Measurements from ENCODE around the gene DCLRE1B. TPM values are rescaled to one million over a fixed set of nuclear protein-coding genes. Genes with fewer than 3 reads are reported as not detected.

DCLRE1B gene
- total RNA-seq, 1 donor from 2014 or later = 11.8 TPM

DNA sequence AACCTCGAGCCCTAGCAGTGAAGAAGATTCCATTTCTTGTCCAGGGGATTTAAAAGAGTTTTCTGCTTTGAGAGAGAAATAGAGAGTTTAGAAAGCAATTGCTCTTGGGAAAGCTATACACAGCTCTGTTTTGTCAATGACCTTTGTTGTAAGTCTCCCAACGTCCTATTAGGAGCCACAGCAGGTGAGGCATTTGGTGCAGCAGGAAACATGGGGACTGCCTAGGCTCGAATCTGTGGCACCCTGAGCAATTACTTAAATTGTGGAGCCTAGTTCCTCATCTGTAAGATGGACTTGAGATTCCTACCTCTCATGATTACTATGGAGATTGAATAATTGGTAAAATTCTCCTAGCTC is 8.2 kb downstream of the DCLRE1B start:
- no peaks in the 10 kb centered on the region for H3K9me3 Mint-ChIP-seq (ENCODE audit: unreplicated experiment)
- no peak overlapping the region for H3K27ac Mint-ChIP-seq (ENCODE audit: unreplicated experiment)
- peaks cover 18% of the 10 kb centered on the region for H3K36me3 Mint-ChIP-seq (ENCODE audit: low read depth, unreplicated experiment)
- peaks cover 2% of the 10 kb centered on the region for H3K27me3 Mint-ChIP-seq (ENCODE audit: unreplicated experiment)
- TF ChIP-seq, protein P1, sequence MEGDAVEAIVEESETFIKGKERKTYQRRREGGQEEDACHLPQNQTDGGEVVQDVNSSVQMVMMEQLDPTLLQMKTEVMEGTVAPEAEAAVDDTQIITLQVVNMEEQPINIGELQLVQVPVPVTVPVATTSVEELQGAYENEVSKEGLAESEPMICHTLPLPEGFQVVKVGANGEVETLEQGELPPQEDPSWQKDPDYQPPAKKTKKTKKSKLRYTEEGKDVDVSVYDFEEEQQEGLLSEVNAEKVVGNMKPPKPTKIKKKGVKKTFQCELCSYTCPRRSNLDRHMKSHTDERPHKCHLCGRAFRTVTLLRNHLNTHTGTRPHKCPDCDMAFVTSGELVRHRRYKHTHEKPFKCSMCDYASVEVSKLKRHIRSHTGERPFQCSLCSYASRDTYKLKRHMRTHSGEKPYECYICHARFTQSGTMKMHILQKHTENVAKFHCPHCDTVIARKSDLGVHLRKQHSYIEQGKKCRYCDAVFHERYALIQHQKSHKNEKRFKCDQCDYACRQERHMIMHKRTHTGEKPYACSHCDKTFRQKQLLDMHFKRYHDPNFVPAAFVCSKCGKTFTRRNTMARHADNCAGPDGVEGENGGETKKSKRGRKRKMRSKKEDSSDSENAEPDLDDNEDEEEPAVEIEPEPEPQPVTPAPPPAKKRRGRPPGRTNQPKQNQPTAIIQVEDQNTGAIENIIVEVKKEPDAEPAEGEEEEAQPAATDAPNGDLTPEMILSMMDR (IDR thresholded peaks at IDR 0.05; ENCODE audit: unreplicated experiment) = no peak
- DNase-seq (ENCODE audit: low spot score) = no peak
- H3K4me3 Mint-ChIP-seq (ENCODE audit: unreplicated experiment) = no peak overlapping the region
- no peaks in the 10 kb centered on the region for H3K4me1 Mint-ChIP-seq (ENCODE audit: unreplicated experiment)

- Mint-ChIP-seq H3K4me1 (ENCODE audit: unreplicated experiment) (no peaks in the 10 kb centered on the region), H3K4me3 (ENCODE audit: unreplicated experiment) (no peak overlapping the region), H3K27ac (ENCODE audit: unreplicated experiment) (no peak overlapping the region), H3K27me3 (ENCODE audit: unreplicated experiment) (peaks cover 2% of the 10 kb centered on the region), H3K36me3 (ENCODE audit: low read depth, unreplicated experiment) (peaks cover 12% of the 10 kb centered on the region), H3K9me3 (ENCODE audit: unreplicated experiment) (no peaks in the 10 kb centered on the region)
- DNase-seq (ENCODE audit: low spot score) = no peak
- TF ChIP-seq, protein P1 (IDR thresholded peaks at IDR 0.05; ENCODE audit: unreplicated experiment) = no peak
These were observed 8.9 kb downstream of the DCLRE1B start for GRCh38 chr1:113913887-113914664.

DNA sequence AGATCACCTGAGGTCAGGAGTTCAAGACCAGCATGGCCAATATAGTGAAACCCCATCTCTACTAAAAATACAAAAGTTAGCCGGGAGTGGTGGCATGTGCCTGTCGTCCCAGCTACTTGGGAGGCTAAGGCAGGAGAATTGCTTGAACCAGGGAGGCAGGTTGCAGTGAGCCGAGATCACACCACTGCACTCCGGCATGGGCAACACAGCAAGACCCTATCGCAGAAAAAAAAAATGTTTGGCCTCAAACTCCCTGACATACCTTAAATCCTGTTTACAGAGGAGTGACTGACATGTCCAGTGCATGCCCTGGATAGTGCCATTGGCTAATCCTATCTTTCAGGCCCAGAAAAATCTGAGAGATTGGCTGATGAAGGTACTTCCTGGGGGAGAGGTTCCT is 11.8 kb downstream of the DCLRE1B start:
- Mint-ChIP-seq H3K36me3 (ENCODE audit: low read depth, unreplicated experiment) (no peaks in the 10 kb centered on the region), H3K9me3 (ENCODE audit: unreplicated experiment) (no peaks in the 10 kb centered on the region), H3K27me3 (ENCODE audit: unreplicated experiment) (no peaks in the 10 kb centered on the region), H3K27ac (ENCODE audit: unreplicated experiment) (no peak overlapping the region), H3K4me3 (ENCODE audit: unreplicated experiment) (no peak overlapping the region), H3K4me1 (ENCODE audit: unreplicated experiment) (no peaks in the 10 kb centered on the region)
- DNase-seq (ENCODE audit: low spot score) = no peak
- TF ChIP-seq, protein P1 (IDR thresholded peaks at IDR 0.05; ENCODE audit: unreplicated experiment) = no peak

GRCh38 chr1:113917400-113918082 is 12.4 kb downstream of the DCLRE1B start:
- Mint-ChIP-seq H3K4me3 (ENCODE audit: unreplicated experiment) (no peak overlapping the region), H3K4me1 (ENCODE audit: unreplicated experiment) (no peaks in the 10 kb centered on the region), H3K36me3 (ENCODE audit: low read depth, unreplicated experiment) (no peaks in the 10 kb centered on the region), H3K9me3 (ENCODE audit: unreplicated experiment) (no peaks in the 10 kb centered on the region), H3K27ac (ENCODE audit: unreplicated experiment) (no peak overlapping the region), H3K27me3 (ENCODE audit: unreplicated experiment) (no peaks in the 10 kb centered on the region)
- DNase-seq (ENCODE audit: low spot score) = no peak
- TF ChIP-seq, protein P1 (IDR thresholded peaks at IDR 0.05; ENCODE audit: unreplicated experiment) = no peak

- Mint-ChIP-seq H3K4me3 (ENCODE audit: unreplicated experiment) (no peak overlapping the region), H3K27ac (ENCODE audit: unreplicated experiment) (no peak overlapping the region), H3K27me3 (ENCODE audit: unreplicated experiment) (no peaks in the 10 kb centered on the region), H3K36me3 (ENCODE audit: low read depth, unreplicated experiment) (no peaks in the 10 kb centered on the region), H3K9me3 (ENCODE audit: unreplicated experiment) (no peaks in the 10 kb centered on the region), H3K4me1 (ENCODE audit: unreplicated experiment) (no peaks in the 10 kb centered on the region)
- TF ChIP-seq, protein P1 (IDR thresholded peaks at IDR 0.05; ENCODE audit: unreplicated experiment) = no peak
- DNase-seq (ENCODE audit: low spot score) = no peak
These were observed 13.1 kb downstream of the DCLRE1B start for GRCh38 chr1:113918243-113918642.
